Adipocyte (in vitro differentiated cells): ENCODE measurements around the gene PRDM16.
A peak's percentile ranks its signal among the peaks of the same experiment; 100 is the strongest.

ENCODE experiments used
- DNase-seq: peaks from one replicate; pipeline ENCODE4 v3.0.0-alpha.2; 2015; ENCODE audit warnings: low read depth
- H3K27me3 ChIP-seq: replicated peaks from 2 replicates; pipeline ENCODE4 v1.7.0; 2013; ENCODE audit warnings: mild to moderate bottlenecking, low read length, moderate library complexity; ENCODE audit not compliant: control insufficient read depth, insufficient read depth
- H3K36me3 ChIP-seq: 2 replicates; pipeline ENCODE4 v1.7.0; 2013; ENCODE audit warnings: low read length, mild to moderate bottlenecking, moderate library complexity; ENCODE audit not compliant: control insufficient read depth, insufficient read depth, severe bottlenecking
- H3K4me1 ChIP-seq: 2 replicates; pipeline ENCODE4 v1.7.0; 2013; ENCODE audit warnings: mild to moderate bottlenecking, low read length, moderate library complexity; ENCODE audit not compliant: control insufficient read depth, insufficient read depth
- H3K4me3 ChIP-seq: 2 replicates; pipeline ENCODE4 v1.7.0; 2013; ENCODE audit warnings: mild to moderate bottlenecking, low read length, moderate library complexity
- H3K9ac ChIP-seq: 2 replicates; pipeline ENCODE4 v1.7.0; 2013; ENCODE audit warnings: mild to moderate bottlenecking, low read length, moderate library complexity
- H3K9me3 ChIP-seq: 2 replicates; pipeline ENCODE4 v1.7.0; 2013; ENCODE audit warnings: mild to moderate bottlenecking, low read length, moderate library complexity; ENCODE audit not compliant: control insufficient read depth

PRDM16 gene

GRCh38 chr1:3477241-3477995 lies 408.4 kb downstream of the PRDM16 start:
- DNase-seq: no peak
- Histone ChIP-seq H3K9ac (no peak overlapping the region), H3K27me3 (peaks cover 4% of the 10 kb centered on the region), H3K9me3 (no peaks in the 10 kb centered on the region), H3K4me1 (peaks cover 17% of the 10 kb centered on the region), H3K4me3 (no peak overlapping the region), H3K36me3 (no peaks in the 10 kb centered on the region)

- H3K4me3 ChIP-seq: no peak overlapping the region
- peaks cover 13% of the 10 kb centered on the region for H3K4me1 ChIP-seq
- no peaks in the 10 kb centered on the region for H3K36me3 ChIP-seq
- no peak overlapping the region for H3K9ac ChIP-seq
- no peak for DNase-seq
- no peaks in the 10 kb centered on the region for H3K9me3 ChIP-seq
- H3K27me3 ChIP-seq: peaks cover 4% of the 10 kb centered on the region
Observed at GRCh38 chr1:3478187-3478586, 409.2 kb downstream of the PRDM16 start.

- Histone ChIP-seq H3K9ac (no peak overlapping the region), H3K27me3 (peaks cover 4% of the 10 kb centered on the region), H3K4me3 (no peak overlapping the region), H3K4me1 (no peaks in the 10 kb centered on the region), H3K36me3 (no peaks in the 10 kb centered on the region), H3K9me3 (no peaks in the 10 kb centered on the region)
- DNase-seq: no peak
Observed at GRCh38 chr1:3479511-3480368, 410.7 kb downstream of the PRDM16 start.

GRCh38 chr1:3480369-3480719 lies 411.3 kb downstream of the PRDM16 start:
- Histone ChIP-seq H3K9me3 (no peaks in the 10 kb centered on the region), H3K4me1 (no peaks in the 10 kb centered on the region), H3K27me3 (peaks cover 4% of the 10 kb centered on the region), H3K36me3 (no peaks in the 10 kb centered on the region), H3K4me3 (no peak overlapping the region), H3K9ac (no peak overlapping the region)
- no peak for DNase-seq

GRCh38 chr1:3481046-3481445 lies 412.0 kb downstream of the PRDM16 start:
- H3K9ac ChIP-seq: no peak overlapping the region
- H3K4me1 ChIP-seq: no peaks in the 10 kb centered on the region
- no peak overlapping the region for H3K4me3 ChIP-seq
- H3K36me3 ChIP-seq: no peaks in the 10 kb centered on the region
- no peaks in the 10 kb centered on the region for H3K9me3 ChIP-seq
- no peak for DNase-seq
- peaks cover 4% of the 10 kb centered on the region for H3K27me3 ChIP-seq

- no peaks in the 10 kb centered on the region for H3K36me3 ChIP-seq
- H3K27me3 ChIP-seq: peaks cover 9% of the 10 kb centered on the region
- no peaks in the 10 kb centered on the region for H3K9me3 ChIP-seq
- no peak for DNase-seq
- no peak overlapping the region for H3K4me3 ChIP-seq
- no peaks in the 10 kb centered on the region for H3K4me1 ChIP-seq
- no peak overlapping the region for H3K9ac ChIP-seq
Observed at GRCh38 chr1:3481836-3482375, 412.9 kb downstream of the PRDM16 start.

GRCh38 chr1:3482378-3482849 lies 413.4 kb downstream of the PRDM16 start:
- DNase-seq: no peak
- Histone ChIP-seq H3K36me3 (no peaks in the 10 kb centered on the region), H3K9ac (no peak overlapping the region), H3K27me3 (peaks cover 8% of the 10 kb centered on the region), H3K9me3 (no peaks in the 10 kb centered on the region), H3K4me1 (no peaks in the 10 kb centered on the region), H3K4me3 (no peak overlapping the region)

- Histone ChIP-seq H3K9ac (no peak overlapping the region), H3K36me3 (no peaks in the 10 kb centered on the region)
Observed at GRCh38 chr1:3483380-3483779, 414.4 kb downstream of the PRDM16 start.

GRCh38 chr1:3483801-3484444 lies 414.9 kb downstream of the PRDM16 start:
- Histone ChIP-seq H3K9ac (no peak overlapping the region), H3K36me3 (no peaks in the 10 kb centered on the region), H3K4me1 (no peaks in the 10 kb centered on the region), H3K9me3 (peaks cover 8% of the 10 kb centered on the region), H3K4me3 (no peak overlapping the region), H3K27me3 (peaks cover 5% of the 10 kb centered on the region)
- DNase-seq: peak; percentile 63

More at GRCh38 chr1:3483380-3483779, 414.4 kb downstream of the PRDM16 start:
- Histone ChIP-seq H3K4me3 (no peak overlapping the region), H3K27me3 (peaks cover 5% of the 10 kb centered on the region), H3K9me3 (peaks cover 2% of the 10 kb centered on the region), H3K4me1 (no peaks in the 10 kb centered on the region)
- no peak for DNase-seq

GRCh38 chr1:3485016-3485415 lies 416.0 kb downstream of the PRDM16 start:
- DNase-seq: no peak
- no peak overlapping the region for H3K4me3 ChIP-seq
- peaks cover 8% of the 10 kb centered on the region for H3K9me3 ChIP-seq
- H3K27me3 ChIP-seq: peaks cover 5% of the 10 kb centered on the region
- H3K9ac ChIP-seq: no peak overlapping the region
- H3K4me1 ChIP-seq: no peaks in the 10 kb centered on the region
- H3K36me3 ChIP-seq: no peaks in the 10 kb centered on the region
